Measurements from ENCODE around the gene GALNS. TPM values are rescaled to one million over a fixed set of nuclear protein-coding genes. Genes with fewer than 3 reads are reported as not detected.
A peak's percentile ranks its signal among the peaks of the same experiment; 100 is the strongest.

GALNS gene
- total and polyA plus RNA-seq, 2 of the 13 experiments (the other 11 are each of a cell fraction or from before 2014, with no cell fraction given) = 9.2 to 9.8 TPM

DNA sequence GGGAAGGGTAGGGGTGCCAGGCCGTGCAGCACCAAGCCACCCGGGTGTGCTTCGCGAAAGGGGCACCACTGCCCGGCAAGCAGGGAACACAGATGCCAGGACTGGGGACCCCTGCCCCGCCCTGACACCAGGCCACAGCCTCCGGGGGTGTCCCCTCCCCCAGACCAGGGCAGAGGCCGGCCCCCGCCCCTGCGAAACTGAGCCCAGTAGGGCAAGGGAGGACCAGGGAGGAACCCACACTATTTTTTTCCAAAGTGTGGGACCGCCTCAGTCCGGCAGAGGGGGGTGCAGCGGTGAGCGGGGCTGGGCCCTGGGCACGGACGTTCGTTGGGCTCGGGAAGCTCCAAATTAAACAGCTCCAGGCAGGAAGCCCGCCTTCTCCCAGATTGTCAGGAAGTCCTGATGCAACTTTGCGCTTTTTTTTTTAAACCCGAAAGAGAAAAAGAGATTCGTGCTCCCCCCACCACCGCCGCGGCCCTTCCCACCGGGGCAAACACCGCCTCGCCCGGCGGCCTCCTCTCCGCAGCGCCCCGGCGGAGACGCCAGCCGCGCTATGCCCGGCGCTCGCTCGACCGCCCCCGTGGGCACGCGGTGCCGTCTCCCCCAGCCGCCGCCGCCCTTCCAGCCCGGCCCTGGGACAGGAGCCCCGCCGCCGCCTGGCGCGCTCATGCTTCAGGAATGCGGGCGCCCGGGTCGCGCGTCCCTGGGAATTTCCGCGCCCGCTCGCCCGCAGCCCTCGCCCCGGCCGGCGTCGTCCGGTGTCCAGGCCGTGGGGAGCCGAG, 72.5 kb downstream of the GALNS start (continued):
- TF ChIP-seq, protein P1, sequence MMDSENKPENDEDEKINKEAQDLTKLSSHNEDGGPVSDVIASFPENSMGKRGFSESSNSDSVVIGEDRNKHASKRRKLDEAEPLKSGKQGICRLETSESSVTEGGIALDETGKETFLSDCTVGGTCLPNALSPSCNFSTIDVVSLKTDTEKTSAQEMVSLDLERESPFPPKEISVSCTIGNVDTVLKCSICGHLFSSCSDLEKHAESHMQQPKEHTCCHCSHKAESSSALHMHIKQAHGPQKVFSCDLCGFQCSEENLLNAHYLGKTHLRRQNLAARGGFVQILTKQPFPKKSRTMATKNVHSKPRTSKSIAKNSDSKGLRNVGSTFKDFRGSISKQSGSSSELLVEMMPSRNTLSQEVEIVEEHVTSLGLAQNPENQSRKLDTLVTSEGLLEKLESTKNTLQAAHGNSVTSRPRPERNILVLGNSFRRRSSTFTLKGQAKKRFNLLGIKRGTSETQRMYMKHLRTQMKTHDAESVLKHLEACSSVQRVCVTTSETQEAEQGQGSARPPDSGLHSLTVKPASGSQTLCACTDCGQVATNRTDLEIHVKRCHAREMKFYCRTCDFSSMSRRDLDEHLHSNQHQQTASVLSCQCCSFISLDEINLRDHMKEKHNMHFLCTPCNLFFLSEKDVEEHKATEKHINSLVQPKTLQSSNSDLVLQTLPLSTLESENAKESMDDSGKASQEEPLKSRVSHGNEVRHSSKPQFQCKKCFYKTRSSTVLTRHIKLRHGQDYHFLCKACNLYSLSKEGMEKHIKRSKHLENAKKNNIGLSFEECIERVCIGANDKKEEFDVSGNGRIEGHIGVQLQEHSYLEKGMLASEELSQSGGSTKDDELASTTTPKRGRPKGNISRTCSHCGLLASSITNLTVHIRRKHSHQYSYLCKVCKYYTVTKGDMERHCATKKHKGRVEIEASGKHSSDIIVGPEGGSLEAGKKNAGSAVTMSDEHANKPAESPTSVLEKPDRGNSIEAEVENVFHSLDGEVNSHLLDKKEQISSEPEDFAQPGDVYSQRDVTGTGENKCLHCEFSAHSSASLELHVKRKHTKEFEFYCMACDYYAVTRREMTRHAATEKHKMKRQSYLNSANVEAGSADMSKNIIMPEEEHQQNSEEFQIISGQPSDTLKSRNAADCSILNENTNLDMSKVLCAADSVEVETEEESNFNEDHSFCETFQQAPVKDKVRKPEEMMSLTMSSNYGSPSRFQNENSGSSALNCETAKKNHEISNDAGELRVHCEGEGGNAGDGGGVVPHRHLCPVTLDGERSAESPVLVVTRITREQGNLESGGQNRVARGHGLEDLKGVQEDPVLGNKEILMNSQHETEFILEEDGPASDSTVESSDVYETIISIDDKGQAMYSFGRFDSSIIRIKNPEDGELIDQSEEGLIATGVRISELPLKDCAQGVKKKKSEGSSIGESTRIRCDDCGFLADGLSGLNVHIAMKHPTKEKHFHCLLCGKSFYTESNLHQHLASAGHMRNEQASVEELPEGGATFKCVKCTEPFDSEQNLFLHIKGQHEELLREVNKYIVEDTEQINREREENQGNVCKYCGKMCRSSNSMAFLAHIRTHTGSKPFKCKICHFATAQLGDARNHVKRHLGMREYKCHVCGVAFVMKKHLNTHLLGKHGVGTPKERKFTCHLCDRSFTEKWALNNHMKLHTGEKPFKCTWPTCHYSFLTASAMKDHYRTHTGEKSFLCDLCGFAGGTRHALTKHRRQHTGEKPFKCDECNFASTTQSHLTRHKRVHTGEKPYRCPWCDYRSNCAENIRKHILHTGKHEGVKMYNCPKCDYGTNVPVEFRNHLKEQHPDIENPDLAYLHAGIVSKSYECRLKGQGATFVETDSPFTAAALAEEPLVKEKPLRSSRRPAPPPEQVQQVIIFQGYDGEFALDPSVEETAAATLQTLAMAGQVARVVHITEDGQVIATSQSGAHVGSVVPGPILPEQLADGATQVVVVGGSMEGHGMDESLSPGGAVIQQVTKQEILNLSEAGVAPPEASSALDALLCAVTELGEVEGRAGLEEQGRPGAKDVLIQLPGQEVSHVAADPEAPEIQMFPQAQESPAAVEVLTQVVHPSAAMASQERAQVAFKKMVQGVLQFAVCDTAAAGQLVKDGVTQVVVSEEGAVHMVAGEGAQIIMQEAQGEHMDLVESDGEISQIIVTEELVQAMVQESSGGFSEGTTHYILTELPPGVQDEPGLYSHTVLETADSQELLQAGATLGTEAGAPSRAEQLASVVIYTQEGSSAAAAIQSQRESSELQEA (CRISPR knock-in tag; IDR thresholded peaks at IDR 0.05; ENCODE audit: not compliant biosample characterization) = peak; percentile 6
